Astrocyte of the cerebellum (primary cell): Measurements from ENCODE around the gene SKAP1.
A peak's percentile ranks its signal among the peaks of the same experiment; 100 is the strongest.
"Not testable (repeated sequence)": the region's sequence is repeated elsewhere in the genome, so short reads cannot be mapped to it uniquely, and the experiment has no call there.

Experiments used
- DNase-seq: peaks from one replicate; pipeline ENCODE4 v3.0.0-alpha.2; 2011; ENCODE audit warnings: low read depth
- H3K4me3 ChIP-seq: 2 replicates; pipeline ENCODE4 v1.5.1; 2011; ENCODE audit warnings: mild to moderate bottlenecking, low read depth, low read length, moderate library complexity
- in situ Hi-C: cut with HindIII; loops from 2 replicates; pipeline ENCODE4 v1.10.0; 2017; ENCODE audit warnings: low sequenced_read_pairs
- TF ChIP-seq, protein P1 (sequence below): IDR thresholded peaks from 2 replicates; pipeline ENCODE4 v1.5.1; 2012; ENCODE audit warnings: low read length, low read depth, moderate library complexity, mild to moderate bottlenecking; ENCODE audit errors: missing control alignments

The SKAP1 gene

DNA sequence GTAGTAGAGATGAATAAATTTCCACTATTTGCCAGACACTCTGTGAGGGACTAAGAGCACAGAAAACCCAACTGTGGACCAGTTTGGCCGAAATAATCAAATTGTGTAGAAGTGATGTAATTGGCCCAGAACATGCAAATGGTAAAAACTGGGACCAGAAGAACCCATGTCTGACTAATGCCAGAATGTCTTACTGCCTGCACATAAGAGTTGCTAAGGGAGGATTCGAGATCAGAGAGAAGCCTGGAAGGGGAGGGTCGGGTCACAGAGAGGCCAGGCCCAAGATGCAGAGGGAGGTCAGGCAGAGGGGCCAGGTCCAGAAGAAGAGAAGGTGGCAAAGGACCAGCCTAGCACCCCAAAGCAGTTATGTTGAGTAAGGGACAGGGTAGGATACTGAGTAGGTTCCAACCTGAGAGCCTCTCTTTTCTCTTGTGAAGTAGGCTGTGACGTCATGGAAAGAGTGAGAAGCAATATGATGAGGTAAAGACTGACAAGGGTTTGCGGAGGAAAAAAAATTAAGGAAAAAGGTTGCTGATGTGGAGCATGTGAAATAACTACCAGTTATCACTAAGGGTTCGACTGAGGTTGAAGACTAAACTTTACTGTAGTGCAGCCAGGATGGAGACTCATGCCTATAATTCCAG is 53.2 kb downstream of the SKAP1 start:
- no peak for DNase-seq
- in situ Hi-C loops = no loop called here
- TF ChIP-seq, protein P1, sequence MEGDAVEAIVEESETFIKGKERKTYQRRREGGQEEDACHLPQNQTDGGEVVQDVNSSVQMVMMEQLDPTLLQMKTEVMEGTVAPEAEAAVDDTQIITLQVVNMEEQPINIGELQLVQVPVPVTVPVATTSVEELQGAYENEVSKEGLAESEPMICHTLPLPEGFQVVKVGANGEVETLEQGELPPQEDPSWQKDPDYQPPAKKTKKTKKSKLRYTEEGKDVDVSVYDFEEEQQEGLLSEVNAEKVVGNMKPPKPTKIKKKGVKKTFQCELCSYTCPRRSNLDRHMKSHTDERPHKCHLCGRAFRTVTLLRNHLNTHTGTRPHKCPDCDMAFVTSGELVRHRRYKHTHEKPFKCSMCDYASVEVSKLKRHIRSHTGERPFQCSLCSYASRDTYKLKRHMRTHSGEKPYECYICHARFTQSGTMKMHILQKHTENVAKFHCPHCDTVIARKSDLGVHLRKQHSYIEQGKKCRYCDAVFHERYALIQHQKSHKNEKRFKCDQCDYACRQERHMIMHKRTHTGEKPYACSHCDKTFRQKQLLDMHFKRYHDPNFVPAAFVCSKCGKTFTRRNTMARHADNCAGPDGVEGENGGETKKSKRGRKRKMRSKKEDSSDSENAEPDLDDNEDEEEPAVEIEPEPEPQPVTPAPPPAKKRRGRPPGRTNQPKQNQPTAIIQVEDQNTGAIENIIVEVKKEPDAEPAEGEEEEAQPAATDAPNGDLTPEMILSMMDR = no peak
- no peak overlapping the region for H3K4me3 ChIP-seq

DNA sequence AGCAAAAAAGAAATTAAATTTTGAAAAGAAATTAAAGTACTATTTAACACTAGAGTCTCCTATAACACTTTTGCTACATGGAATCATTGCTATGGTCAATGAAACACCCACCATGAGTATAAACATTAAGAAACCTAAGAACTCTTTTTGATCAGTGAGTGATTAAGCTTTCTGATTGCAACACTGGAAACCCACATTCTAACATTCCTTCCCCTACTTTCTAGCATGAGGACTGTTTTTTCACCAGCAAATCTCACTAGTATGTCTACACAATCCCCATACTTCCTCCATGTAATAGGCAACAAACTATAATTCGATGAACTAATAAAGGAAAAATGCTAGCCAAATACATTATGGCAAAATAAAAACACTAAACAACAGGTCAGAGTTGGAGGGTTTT is 54.7 kb downstream of the SKAP1 start:
- no peak overlapping the region for H3K4me3 ChIP-seq
- in situ Hi-C loops = no loop called here
- peak; percentile 0 for DNase-seq
- TF ChIP-seq, protein P1 = no peak

DNA sequence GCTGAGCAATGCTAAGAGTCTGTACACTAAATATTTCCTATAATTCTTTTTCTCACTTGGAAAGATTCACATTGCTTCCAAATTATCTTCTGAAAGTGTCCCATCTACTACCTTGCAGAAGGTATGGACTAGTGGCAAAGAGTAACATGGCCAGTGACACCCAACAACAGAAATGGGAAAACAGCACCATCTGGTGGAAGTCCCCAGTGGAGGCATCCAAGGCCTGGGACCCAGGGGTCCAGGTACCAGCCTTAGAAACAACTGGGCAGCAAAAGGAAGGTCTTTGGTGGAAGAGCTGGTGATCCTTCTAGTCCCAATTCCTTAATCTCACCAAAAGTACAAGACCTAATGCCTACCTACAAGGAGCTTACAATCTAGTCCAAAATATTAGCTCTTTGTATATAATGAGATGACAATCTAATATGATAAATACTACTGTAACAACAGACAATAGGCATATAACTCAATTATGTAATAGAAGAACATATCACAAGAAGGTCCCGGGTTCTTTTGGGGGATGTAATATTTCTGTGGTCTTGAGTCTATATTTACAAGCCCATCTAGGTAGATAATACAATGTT is 55.3 kb downstream of the SKAP1 start:
- TF ChIP-seq, protein P1 = peak; percentile 22
- in situ Hi-C loops = no loop called here
- no peak overlapping the region for H3K4me3 ChIP-seq
- DNase-seq = no peak

DNA sequence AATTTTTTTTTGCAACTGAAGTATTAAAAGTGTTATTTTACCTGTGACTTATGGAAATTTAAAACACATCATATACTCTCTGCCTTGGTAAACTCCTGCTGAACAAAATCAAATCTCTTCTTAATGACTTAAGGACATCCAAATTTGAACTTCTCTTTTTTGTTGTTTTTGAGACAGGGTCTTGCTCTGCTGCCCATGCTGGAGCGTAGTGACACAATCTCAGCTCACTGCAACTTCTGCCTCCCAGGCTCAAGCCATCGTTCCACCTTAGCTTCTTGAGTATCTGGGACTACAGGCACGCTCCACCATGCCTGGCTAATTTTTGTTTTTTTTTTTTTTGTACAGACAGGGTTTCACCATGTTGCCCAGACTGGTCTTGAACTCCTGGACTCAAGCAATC is 56.1 kb downstream of the SKAP1 start:
- in situ Hi-C loops = no loop called here
- no peak for DNase-seq
- H3K4me3 ChIP-seq = no peak overlapping the region
- TF ChIP-seq, protein P1 = no peak

DNA sequence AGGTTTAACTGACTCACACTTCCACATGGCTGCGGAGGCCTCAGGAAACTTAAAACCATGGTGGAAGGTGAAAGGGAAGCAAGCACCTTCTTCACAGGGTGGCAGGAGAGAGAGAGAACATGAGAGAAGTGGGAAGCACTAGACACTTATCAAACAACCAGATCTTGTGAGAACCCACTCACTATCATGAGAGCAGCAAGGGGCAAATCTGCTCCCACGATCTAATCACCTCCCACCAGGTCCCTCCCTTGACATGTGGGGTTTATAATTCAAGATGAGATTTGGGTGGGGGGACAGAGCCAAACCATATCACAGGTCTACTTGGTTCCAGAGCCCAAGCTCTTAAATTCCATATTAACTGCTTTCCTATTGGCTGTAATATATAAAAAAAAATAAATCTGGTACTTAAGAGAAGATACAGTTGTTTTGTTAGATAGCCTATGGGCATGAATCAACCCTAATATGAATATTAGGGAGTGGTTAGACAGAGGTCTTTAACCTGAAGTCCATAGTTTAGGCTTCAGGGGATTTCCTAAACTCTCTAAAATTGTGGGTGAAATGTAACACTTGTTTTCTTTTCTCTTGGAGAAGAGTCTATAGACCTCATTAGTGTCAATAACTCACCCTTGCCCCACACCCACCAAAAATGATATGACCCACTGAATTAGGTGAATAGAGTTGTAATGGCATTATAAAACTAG is 56.7 kb downstream of the SKAP1 start:
- H3K4me3 ChIP-seq = no peak overlapping the region
- in situ Hi-C loops = no loop called here
- TF ChIP-seq, protein P1 = no peak
- no peak for DNase-seq

DNA sequence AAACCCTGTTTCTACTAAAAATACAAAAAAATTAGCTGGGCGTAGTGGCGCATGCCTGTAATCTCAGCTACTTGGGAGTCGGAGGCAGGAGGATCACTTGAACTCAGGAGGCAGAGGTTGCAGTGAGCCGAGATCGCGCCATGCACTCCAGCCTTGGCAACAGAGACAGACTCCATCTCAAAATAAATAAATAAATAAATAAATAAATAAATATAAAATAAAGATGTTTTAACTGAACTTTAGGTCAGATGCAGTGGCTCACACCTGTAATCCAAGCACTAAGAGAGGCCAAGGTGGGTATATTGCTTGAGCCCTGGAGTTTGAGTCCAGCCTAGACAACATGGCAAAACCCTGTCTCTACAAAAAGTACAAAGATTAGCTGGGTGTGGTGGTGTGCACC is 61.0 kb downstream of the SKAP1 start:
- H3K4me3 ChIP-seq, DNase-seq, in situ Hi-C loops: not testable (repeated sequence)

DNA sequence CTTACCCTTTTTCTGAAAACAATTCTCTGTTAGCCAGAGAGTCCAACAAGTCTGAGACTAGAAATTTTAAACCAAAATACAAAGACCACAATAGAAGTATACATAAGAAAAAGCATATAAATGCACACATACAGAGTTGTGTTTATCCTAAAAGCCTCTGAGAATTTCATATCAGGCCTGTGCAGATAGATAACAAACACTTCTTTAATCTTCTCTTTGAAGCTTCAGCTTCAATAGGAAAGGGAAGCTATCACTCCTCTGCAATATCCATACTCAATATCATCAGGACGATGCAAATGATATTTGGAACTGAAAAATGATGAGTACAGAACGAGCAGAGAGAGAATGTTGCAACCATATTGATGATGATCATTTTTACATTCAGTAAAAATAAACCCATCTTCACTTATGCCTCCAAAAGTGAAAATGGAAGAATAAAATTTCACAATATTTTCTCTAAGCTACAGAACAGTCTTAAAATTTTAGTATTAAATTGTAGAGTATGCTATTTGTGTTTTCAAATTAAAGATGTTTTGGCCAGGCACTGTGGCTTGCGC is 61.6 kb downstream of the SKAP1 start:
- in situ Hi-C loops = no loop called here
- TF ChIP-seq, protein P1 = no peak
- no peak for DNase-seq
- H3K4me3 ChIP-seq = no peak overlapping the region
